HG02678 (cell line): ENCODE results near the gene EFTUD2.
A peak's percentile ranks its signal among the peaks of the same experiment; 100 is the strongest.

Experiments
- ATAC-seq: cut with Tn5 transposase; IDR thresholded peaks from one replicate; pipeline ENCODE4 v1.9.1; 2021; ENCODE audit warnings: mild to moderate bottlenecking, moderate library complexity; ENCODE audit not compliant: unreplicated experiment

The EFTUD2 gene

GRCh38 chr17:44925731-44926697 lies 26.8 kb upstream of the EFTUD2 start:
- ATAC-seq = no peak

- ATAC-seq = no peak
These were observed 24.9 kb upstream of the EFTUD2 start for GRCh38 chr17:44924107-44924544.

GRCh38 chr17:44922746-44923470 lies 23.7 kb upstream of the EFTUD2 start:
- ATAC-seq = no peak

- no peak for ATAC-seq
These were observed 22.9 kb upstream of the EFTUD2 start for GRCh38 chr17:44922136-44922535.

GRCh38 chr17:44921122-44921882 lies 22.1 kb upstream of the EFTUD2 start:
- ATAC-seq = no peak

GRCh38 chr17:44920565-44920940 lies 21.3 kb upstream of the EFTUD2 start:
- ATAC-seq = no peak

GRCh38 chr17:44919885-44920564 lies 20.8 kb upstream of the EFTUD2 start:
- ATAC-seq = peak; percentile 78

- no peak for ATAC-seq
These were observed 20.2 kb upstream of the EFTUD2 start for GRCh38 chr17:44919411-44919810.

GRCh38 chr17:44918006-44918405 lies 18.8 kb upstream of the EFTUD2 start:
- ATAC-seq = no peak

- ATAC-seq = no peak
These were observed 18.2 kb upstream of the EFTUD2 start for GRCh38 chr17:44917456-44917855.

- no peak for ATAC-seq
These were observed 17.6 kb upstream of the EFTUD2 start for GRCh38 chr17:44916781-44917241.

GRCh38 chr17:44915862-44916780 lies 16.9 kb upstream of the EFTUD2 start:
- ATAC-seq = no peak

GRCh38 chr17:44915321-44915726 lies 16.1 kb upstream of the EFTUD2 start, which contains the start of gene GFAP:
TSS of gene GFAP (minus strand) at chr17:44915500. CDS start at chr17:44915486, 14 bp downstream.
- no peak for ATAC-seq

- no peak for ATAC-seq
These were observed 15.5 kb upstream of the EFTUD2 start for GRCh38 chr17:44914698-44915271.

- ATAC-seq = no peak
These were observed 14.9 kb upstream of the EFTUD2 start for GRCh38 chr17:44914148-44914547.

- no peak for ATAC-seq
These were observed 14.4 kb upstream of the EFTUD2 start for GRCh38 chr17:44913676-44914075.

- ATAC-seq = no peak
These were observed 13.7 kb upstream of the EFTUD2 start for GRCh38 chr17:44912763-44913544.
